ENCODE data around the gene EDC3.
"Not testable (repeated sequence)": the region's sequence is repeated elsewhere in the genome, so short reads cannot be mapped to it uniquely, and the experiment has no call there.

Gene EDC3

GRCh38 chr15:74646480-74646879 lies 49.3 kb downstream of the EDC3 start:
- DNase-seq: no peak

- DNase-seq: no peak
Observed at GRCh38 chr15:74643665-74644204, 52.1 kb downstream of the EDC3 start.

- DNase-seq: no peak
Observed at GRCh38 chr15:74642734-74643664, 52.8 kb downstream of the EDC3 start.

GRCh38 chr15:74642348-74642733 lies 53.5 kb downstream of the EDC3 start:
- no peak for DNase-seq

GRCh38 chr15:74641151-74641550 lies 54.7 kb downstream of the EDC3 start:
- no peak for DNase-seq

GRCh38 chr15:74636984-74637383 lies 58.8 kb downstream of the EDC3 start:
- DNase-seq: no peak

- peak; percentile 42 to 88 for DNase-seq
Observed at GRCh38 chr15:74635228-74635627, 60.6 kb downstream of the EDC3 start.

GRCh38 chr15:74633781-74634180 lies 62.0 kb downstream of the EDC3 start:
- DNase-seq: no peak

GRCh38 chr15:74632601-74633000 lies 63.2 kb downstream of the EDC3 start:
- no peak for DNase-seq

GRCh38 chr15:74631935-74632560 lies 63.8 kb downstream of the EDC3 start:
- DNase-seq: peak; percentile 31 to 68

- DNase-seq: no peak
Observed at GRCh38 chr15:74631408-74631807, 64.4 kb downstream of the EDC3 start.

GRCh38 chr15:74631087-74631385 lies 64.8 kb downstream of the EDC3 start:
- no peak for DNase-seq

GRCh38 chr15:74630284-74631086 lies 65.3 kb downstream of the EDC3 start:
- peak in 1 of 2 donors; percentile 23 for DNase-seq

GRCh38 chr15:74629696-74630095 lies 66.1 kb downstream of the EDC3 start:
- not testable (repeated sequence) for DNase-seq

- no peak for DNase-seq
Observed at GRCh38 chr15:74628949-74629348, 66.9 kb downstream of the EDC3 start.

- no peak for DNase-seq
Observed at GRCh38 chr15:74628199-74628598, 67.6 kb downstream of the EDC3 start.

GRCh38 chr15:74627766-74628165 lies 68.1 kb downstream of the EDC3 start:
- no peak for DNase-seq

GRCh38 chr15:74626752-74627692 lies 68.8 kb downstream of the EDC3 start:
- peak in 1 of 2 donors; percentile 11 for DNase-seq

GRCh38 chr15:74626336-74626735 lies 69.5 kb downstream of the EDC3 start:
- no peak for DNase-seq

GRCh38 chr15:74625693-74626092 lies 70.1 kb downstream of the EDC3 start:
- no peak for DNase-seq

GRCh38 chr15:74624020-74624602 lies 71.7 kb downstream of the EDC3 start:
- DNase-seq: no peak

GRCh38 chr15:74622758-74623157 lies 73.1 kb downstream of the EDC3 start:
- DNase-seq: no peak
